Panc1 (cell line): ENCODE data around the gene SAMHD1.

ENCODE experiments used
- POLR2AphosphoS5 ChIP-seq: IDR thresholded peaks from 2 replicates; pipeline ENCODE4 v1.6.1; 2012; ENCODE audit warnings: mild to moderate bottlenecking, low read depth, low read length, moderate library complexity
- SIN3A ChIP-seq: IDR thresholded peaks from 2 replicates; pipeline ENCODE4 v1.6.1; 2012; ENCODE audit warnings: low read depth, mild to moderate bottlenecking, low read length, moderate library complexity, borderline replicate concordance; ENCODE audit not compliant: insufficient read depth
- TF ChIP-seq, protein P1 (sequence below): fragments of 450-650 bp; IDR thresholded peaks from 2 replicates; pipeline ENCODE4 v1.5.1; 2017; ENCODE audit warnings: mild to moderate bottlenecking
- TF ChIP-seq, protein P2 (sequence below), 2 experiments: IDR thresholded peaks; 2 replicates each; pipeline ENCODE4 v1.6.1; 2011 to 2012; ENCODE audit warnings: low read depth in 2 of 2, control low read depth in 1 of 2, low read length in 1 of 2, mild to moderate bottlenecking in 1 of 2, moderate library complexity in 1 of 2; ENCODE audit not compliant: insufficient read depth in 1 of 2

DNA sequence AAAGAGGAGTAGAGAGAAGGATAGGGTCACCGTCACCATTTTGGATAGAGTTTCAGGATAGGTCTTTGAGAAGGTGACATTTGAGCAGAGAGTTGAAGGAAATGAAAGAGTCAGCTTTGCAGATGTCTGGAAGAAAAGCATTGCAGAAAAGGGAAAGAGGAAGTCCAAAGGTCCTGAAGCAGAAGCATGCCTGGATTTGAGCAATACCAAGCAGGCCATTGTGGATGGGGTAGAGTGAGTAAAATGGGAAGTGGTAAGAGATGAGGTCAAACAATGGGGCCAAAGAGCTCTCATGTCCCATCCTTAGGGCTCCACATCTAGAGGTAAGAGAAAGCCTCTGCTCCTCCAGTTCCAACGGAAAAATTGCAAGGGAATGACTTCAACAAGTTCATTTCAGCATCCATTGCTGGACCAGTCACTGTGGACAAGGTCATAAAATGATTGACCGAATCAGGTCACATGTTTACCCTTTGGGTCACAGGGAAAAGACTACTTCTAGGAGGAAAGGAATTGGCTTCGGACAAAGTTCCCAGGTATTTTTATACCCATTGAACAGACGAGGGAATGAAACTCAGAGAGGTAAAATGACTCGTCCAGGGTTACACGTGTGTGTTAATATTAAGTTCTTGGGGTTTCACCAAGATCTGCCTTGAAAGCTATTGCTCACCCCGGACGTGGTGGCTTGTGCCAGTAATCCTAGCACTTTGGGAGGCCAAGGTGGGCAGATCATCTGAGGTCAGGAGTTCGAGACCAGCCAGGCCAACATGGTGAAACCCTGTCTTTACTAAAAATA lies 6.6 kb upstream of the SAMHD1 start:
- TF ChIP-seq, protein P1, sequence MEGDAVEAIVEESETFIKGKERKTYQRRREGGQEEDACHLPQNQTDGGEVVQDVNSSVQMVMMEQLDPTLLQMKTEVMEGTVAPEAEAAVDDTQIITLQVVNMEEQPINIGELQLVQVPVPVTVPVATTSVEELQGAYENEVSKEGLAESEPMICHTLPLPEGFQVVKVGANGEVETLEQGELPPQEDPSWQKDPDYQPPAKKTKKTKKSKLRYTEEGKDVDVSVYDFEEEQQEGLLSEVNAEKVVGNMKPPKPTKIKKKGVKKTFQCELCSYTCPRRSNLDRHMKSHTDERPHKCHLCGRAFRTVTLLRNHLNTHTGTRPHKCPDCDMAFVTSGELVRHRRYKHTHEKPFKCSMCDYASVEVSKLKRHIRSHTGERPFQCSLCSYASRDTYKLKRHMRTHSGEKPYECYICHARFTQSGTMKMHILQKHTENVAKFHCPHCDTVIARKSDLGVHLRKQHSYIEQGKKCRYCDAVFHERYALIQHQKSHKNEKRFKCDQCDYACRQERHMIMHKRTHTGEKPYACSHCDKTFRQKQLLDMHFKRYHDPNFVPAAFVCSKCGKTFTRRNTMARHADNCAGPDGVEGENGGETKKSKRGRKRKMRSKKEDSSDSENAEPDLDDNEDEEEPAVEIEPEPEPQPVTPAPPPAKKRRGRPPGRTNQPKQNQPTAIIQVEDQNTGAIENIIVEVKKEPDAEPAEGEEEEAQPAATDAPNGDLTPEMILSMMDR: no peak
- TF ChIP-seq SIN3A (no peak), POLR2AphosphoS5 (no peak)
- TF ChIP-seq, protein P2, sequence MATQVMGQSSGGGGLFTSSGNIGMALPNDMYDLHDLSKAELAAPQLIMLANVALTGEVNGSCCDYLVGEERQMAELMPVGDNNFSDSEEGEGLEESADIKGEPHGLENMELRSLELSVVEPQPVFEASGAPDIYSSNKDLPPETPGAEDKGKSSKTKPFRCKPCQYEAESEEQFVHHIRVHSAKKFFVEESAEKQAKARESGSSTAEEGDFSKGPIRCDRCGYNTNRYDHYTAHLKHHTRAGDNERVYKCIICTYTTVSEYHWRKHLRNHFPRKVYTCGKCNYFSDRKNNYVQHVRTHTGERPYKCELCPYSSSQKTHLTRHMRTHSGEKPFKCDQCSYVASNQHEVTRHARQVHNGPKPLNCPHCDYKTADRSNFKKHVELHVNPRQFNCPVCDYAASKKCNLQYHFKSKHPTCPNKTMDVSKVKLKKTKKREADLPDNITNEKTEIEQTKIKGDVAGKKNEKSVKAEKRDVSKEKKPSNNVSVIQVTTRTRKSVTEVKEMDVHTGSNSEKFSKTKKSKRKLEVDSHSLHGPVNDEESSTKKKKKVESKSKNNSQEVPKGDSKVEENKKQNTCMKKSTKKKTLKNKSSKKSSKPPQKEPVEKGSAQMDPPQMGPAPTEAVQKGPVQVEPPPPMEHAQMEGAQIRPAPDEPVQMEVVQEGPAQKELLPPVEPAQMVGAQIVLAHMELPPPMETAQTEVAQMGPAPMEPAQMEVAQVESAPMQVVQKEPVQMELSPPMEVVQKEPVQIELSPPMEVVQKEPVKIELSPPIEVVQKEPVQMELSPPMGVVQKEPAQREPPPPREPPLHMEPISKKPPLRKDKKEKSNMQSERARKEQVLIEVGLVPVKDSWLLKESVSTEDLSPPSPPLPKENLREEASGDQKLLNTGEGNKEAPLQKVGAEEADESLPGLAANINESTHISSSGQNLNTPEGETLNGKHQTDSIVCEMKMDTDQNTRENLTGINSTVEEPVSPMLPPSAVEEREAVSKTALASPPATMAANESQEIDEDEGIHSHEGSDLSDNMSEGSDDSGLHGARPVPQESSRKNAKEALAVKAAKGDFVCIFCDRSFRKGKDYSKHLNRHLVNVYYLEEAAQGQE (IDR thresholded peaks at IDR 0.05; ENCODE audit: insufficient read depth in 1 of 2, low read depth in 2 of 2, low read length in 1 of 2): no peak
